ENCODE measurements around the gene ZC3H12D. TPM values are rescaled to one million over a fixed set of nuclear protein-coding genes. Genes with fewer than 3 reads are reported as not detected.

Gene ZC3H12D
- 2.1 TPM for total RNA-seq
- long read RNA-seq, partial matches to known transcripts = 0 of 1 reads
- long read RNA-seq, other reads (novel, unspliced or antisense) = 1 of 1 reads

- Histone ChIP-seq H3K36me3 (no peaks in the 10 kb centered on the region), H3K27ac (peak within 1 kb of the TSS; percentile 84), H3K4me1 (peaks cover 29% of the 10 kb centered on the region), H3K4me3 (peak within 1 kb of the TSS; percentile 28), H3K27me3 (no peaks in the 10 kb centered on the region), H3K9me3 (no peaks in the 10 kb centered on the region)
- peak; percentile 35 for TF ChIP-seq CTCF (IDR thresholded peaks at IDR 0.05)
- ATAC-seq = peak; percentile 60
- intact Hi-C loops (cut with DNase I) = no loop called here
- peak; percentile 75 for DNase-seq
These were observed at the start of gene ZC3H12D for GRCh38 chr6:149484733-149485700. Gene ZC3H12D (minus strand): TSS chr6:149485014. CDS start chr6:149474543, 10,471 bp downstream.

- H3K27ac ChIP-seq = no peak overlapping the region
- H3K4me1 ChIP-seq = no peaks in the 10 kb centered on the region
- DNase-seq = no peak
- H3K27me3 ChIP-seq = no peaks in the 10 kb centered on the region
- no peaks in the 10 kb centered on the region for H3K9me3 ChIP-seq
- no peak overlapping the region for H3K4me3 ChIP-seq
- ATAC-seq = no peak
- peaks cover 98% of the 10 kb centered on the region for H3K36me3 ChIP-seq
- TF ChIP-seq CTCF (IDR thresholded peaks at IDR 0.05) = no peak
- intact Hi-C loops (cut with DNase I) = no loop called here
These were observed 44.8 kb upstream of the ZC3H12D start for GRCh38 chr6:149529650-149530049.

- intact Hi-C loops (cut with DNase I) = no loop called here
- no peak overlapping the region for H3K27ac ChIP-seq
- DNase-seq (no peak), ATAC-seq (no peak)
- peaks cover 58% of the 10 kb centered on the region for H3K36me3 ChIP-seq
- no peak for TF ChIP-seq CTCF (IDR thresholded peaks at IDR 0.05)
- no peaks in the 10 kb centered on the region for H3K9me3 ChIP-seq
- no peak overlapping the region for H3K4me3 ChIP-seq
- H3K4me1 ChIP-seq = no peaks in the 10 kb centered on the region
- no peaks in the 10 kb centered on the region for H3K27me3 ChIP-seq
These were observed 30.7 kb upstream of the ZC3H12D start for GRCh38 chr6:149515494-149515893.

GRCh38 chr6:149513915-149514314 lies 29.1 kb upstream of the ZC3H12D start:
- no peaks in the 10 kb centered on the region for H3K4me1 ChIP-seq
- no peak overlapping the region for H3K4me3 ChIP-seq
- no peaks in the 10 kb centered on the region for H3K9me3 ChIP-seq
- H3K36me3 ChIP-seq = peaks cover 44% of the 10 kb centered on the region
- DNase-seq (no peak), ATAC-seq (peak; percentile 61)
- H3K27ac ChIP-seq = no peak overlapping the region
- TF ChIP-seq CTCF (IDR thresholded peaks at IDR 0.05) = no peak
- intact Hi-C loops (cut with DNase I) = no loop called here
- no peaks in the 10 kb centered on the region for H3K27me3 ChIP-seq

GRCh38 chr6:149510793-149511512 lies 26.1 kb upstream of the ZC3H12D start:
- no peak overlapping the region for H3K4me3 ChIP-seq
- no peak for TF ChIP-seq CTCF (IDR thresholded peaks at IDR 0.05)
- intact Hi-C loops (cut with DNase I) = no loop called here
- no peak overlapping the region for H3K27ac ChIP-seq
- H3K27me3 ChIP-seq = no peaks in the 10 kb centered on the region
- H3K9me3 ChIP-seq = no peaks in the 10 kb centered on the region
- peaks cover 33% of the 10 kb centered on the region for H3K36me3 ChIP-seq
- DNase-seq = no peak
- no peaks in the 10 kb centered on the region for H3K4me1 ChIP-seq
- ATAC-seq = no peak
